ENCODE results near the gene ARMCX2.

GRCh38 chrX:101657495-101657894, 2.2 kb downstream of the ARMCX2 start:
- TF ChIP-seq POLR2A (IDR thresholded peaks at IDR 0.05), result no peak
- no peak for TF ChIP-seq CTCF (IDR thresholded peaks at IDR 0.05)
